ENCODE measurements around the gene COPG2.
A peak's percentile ranks its signal among the peaks of the same experiment; 100 is the strongest.
"Not testable (repeated sequence)": the region's sequence is repeated elsewhere in the genome, so short reads cannot be mapped to it uniquely, and the experiment has no call there.

The COPG2 gene, protein sequence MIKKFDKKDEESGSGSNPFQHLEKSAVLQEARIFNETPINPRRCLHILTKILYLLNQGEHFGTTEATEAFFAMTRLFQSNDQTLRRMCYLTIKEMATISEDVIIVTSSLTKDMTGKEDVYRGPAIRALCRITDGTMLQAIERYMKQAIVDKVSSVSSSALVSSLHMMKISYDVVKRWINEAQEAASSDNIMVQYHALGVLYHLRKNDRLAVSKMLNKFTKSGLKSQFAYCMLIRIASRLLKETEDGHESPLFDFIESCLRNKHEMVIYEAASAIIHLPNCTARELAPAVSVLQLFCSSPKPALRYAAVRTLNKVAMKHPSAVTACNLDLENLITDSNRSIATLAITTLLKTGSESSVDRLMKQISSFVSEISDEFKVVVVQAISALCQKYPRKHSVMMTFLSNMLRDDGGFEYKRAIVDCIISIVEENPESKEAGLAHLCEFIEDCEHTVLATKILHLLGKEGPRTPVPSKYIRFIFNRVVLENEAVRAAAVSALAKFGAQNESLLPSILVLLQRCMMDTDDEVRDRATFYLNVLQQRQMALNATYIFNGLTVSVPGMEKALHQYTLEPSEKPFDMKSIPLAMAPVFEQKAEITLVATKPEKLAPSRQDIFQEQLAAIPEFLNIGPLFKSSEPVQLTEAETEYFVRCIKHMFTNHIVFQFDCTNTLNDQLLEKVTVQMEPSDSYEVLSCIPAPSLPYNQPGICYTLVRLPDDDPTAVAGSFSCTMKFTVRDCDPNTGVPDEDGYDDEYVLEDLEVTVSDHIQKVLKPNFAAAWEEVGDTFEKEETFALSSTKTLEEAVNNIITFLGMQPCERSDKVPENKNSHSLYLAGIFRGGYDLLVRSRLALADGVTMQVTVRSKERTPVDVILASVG

DNA sequence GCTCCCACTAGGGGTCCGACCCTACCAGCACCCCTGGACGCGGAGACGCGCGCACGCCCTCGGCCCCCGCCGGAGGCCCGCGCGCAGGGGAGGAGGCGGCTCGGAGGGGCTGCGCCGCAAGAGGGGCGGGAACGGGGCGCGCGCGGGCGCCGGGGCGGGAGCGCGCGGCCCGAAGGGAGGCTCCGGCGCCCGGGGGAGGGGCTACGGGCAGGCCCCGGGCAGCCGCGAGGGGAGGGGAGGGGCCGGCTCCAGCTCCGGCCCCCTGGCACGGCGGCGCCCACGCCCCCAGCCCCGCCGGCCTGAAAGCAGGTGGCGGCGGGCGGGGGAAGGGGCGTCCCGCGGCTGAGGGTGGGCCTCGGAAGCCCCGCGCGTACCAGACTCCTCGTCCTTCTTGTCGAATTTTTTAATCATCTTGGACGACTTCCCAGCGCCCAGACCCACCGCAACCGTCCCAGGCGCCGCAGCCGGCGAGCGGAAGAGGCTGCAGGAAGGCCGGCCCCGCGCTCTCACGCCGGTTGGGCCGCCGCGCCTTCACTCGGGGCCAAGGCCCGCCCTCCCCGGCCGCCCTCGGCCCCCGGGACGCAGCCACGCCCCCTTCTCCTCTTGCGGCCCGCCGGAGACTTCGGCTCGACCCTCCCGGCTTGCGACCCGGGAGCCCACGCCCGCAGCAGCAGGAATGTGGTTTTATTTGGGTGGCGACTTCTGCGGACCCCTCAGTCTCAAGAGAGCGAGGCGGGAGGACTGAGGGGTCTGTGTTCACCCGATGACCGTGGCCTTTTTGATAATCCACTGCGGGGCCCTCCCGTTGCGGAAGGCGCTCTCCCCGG is at the start of gene COPG2:
Gene COPG2, minus strand, starts transcription at position 491 of the 827 bp plus-strand sequence. Its CDS starts 80 bp downstream, at position 411.
- Histone ChIP-seq H3K4me3 (peak within 1 kb of the TSS; percentile 62), H3K4me1 (peaks cover 7% of the 10 kb centered on the region), H3K36me3 (replicated peaks) (no peaks in the 10 kb centered on the region; the same call in 1 of the 2 replicates), H3K9me3 (no peaks in the 10 kb centered on the region), H3K27me3 (ENCODE audit: low read depth) (no peaks in the 10 kb centered on the region)
- in situ Hi-C loops (cut with MboI; ENCODE audit: low sequenced_read_pairs) = no loop called here
- DNase-seq (ENCODE audit: low spot score in 2 of 2) = peak; percentile 82 to 90

DNA sequence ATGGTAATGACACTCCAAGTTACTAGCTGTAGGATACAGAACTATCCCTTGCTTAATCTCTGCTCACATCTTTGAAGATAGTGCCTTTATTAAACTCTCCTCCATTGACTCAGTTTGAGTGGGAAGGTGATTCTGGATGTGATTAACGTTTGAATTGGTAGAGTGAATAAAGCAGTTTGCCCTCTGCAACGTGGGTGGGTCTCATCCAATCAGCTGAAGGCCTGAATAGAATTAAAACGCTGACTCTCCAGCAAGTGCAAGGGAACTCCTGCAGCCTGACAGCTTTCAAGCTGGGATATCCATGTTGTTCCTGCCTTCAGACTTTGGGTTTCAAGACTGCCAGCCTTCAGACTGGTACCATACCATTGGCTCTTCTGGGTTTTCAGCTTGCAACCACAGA is 43.9 kb upstream of the COPG2 start:
- in situ Hi-C loops (cut with MboI; ENCODE audit: low sequenced_read_pairs) = no loop called here
- Histone ChIP-seq H3K36me3 (replicated peaks) (no peaks in the 10 kb centered on the region), H3K4me3 (no peak overlapping the region), H3K9me3 (no peaks in the 10 kb centered on the region), H3K4me1 (no peaks in the 10 kb centered on the region), H3K27me3 (ENCODE audit: low read depth) (0 out of 2 replicates have a peak, but pooled peaks cover 6% of the 10 kb centered on the region)
- no peak for DNase-seq (ENCODE audit: low spot score in 2 of 2)

DNA sequence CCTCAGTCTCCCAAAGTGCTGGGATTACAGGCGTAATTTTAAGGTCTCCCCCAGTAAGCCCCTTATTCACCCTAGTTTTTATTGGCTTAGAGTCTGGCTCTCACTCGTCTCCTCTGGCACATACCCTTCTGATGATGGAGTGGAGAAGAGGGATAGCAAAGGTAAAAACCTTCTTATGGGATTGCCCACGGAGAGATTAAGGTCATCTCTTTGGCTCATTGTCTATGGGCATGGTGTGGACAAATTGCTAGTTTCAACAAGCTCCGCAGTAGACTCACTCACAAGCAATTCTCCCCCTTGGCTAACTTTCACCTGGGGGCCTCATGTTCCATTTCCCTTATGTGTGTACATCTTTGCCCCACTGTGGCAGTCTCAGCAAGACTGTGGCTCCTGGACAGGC is 40.2 kb upstream of the COPG2 start:
- Histone ChIP-seq H3K36me3 (replicated peaks) (no peaks in the 10 kb centered on the region), H3K4me1 (no peaks in the 10 kb centered on the region), H3K27me3 (ENCODE audit: low read depth) (0 out of 2 replicates have a peak, but pooled peaks cover 2% of the 10 kb centered on the region), H3K9me3 (no peaks in the 10 kb centered on the region), H3K4me3 (no peak overlapping the region)
- DNase-seq (ENCODE audit: low spot score in 2 of 2) = no peak
- in situ Hi-C loops (cut with MboI; ENCODE audit: low sequenced_read_pairs) = no loop called here

DNA sequence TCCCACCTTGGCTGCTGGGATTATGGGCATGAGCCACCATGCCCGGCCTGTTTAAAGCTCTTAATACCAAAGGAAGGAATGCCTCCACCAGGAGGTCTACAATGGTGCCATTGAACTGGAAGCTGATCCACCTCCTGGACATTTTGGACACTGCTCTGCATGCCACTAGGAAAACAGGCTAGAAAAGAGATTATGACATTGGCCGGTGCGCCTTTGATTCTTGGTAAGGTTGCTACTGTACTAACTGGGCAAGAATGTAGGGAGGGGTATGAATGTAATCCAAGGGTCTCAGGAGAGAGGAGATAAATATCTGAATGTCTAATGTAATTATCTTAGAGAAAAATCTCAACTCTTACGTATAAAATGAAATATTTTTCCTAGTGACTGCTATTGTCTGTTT is 39.5 kb upstream of the COPG2 start:
- no peaks in the 10 kb centered on the region for H3K36me3 ChIP-seq (replicated peaks)
- H3K4me3 ChIP-seq = no peak overlapping the region
- 0 out of 2 replicates have a peak, but pooled peaks cover 2% of the 10 kb centered on the region for H3K27me3 ChIP-seq (ENCODE audit: low read depth)
- H3K9me3 ChIP-seq = no peaks in the 10 kb centered on the region
- no peak for DNase-seq (ENCODE audit: low spot score in 2 of 2)
- H3K4me1 ChIP-seq = no peaks in the 10 kb centered on the region
- in situ Hi-C loops (cut with MboI; ENCODE audit: low sequenced_read_pairs) = no loop called here

DNA sequence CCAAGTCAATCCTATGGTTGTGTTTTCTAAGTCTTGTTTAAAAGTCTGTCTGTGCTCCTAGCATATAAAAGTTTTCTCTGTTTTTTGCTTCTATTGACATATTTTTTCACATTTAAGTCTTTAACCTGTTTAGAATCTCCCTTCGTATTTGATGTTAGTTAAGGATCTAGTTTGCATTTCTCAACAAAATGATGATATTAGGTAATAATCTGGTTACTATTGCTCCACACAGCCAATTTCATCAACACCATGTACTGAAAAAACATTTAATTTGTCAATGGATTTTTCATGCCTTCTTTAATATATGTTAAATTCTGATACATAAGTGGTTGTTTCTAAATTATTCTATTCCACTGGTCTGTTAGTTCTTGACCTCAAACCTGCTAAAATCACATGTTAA is 35.3 kb upstream of the COPG2 start:
- H3K4me1 ChIP-seq = no peaks in the 10 kb centered on the region
- in situ Hi-C loops (cut with MboI; ENCODE audit: low sequenced_read_pairs) = no loop called here
- H3K27me3 ChIP-seq (ENCODE audit: low read depth) = no peaks in the 10 kb centered on the region
- no peaks in the 10 kb centered on the region for H3K36me3 ChIP-seq (replicated peaks)
- no peak overlapping the region for H3K4me3 ChIP-seq
- DNase-seq (ENCODE audit: low spot score in 2 of 2) = no peak
- H3K9me3 ChIP-seq = no peaks in the 10 kb centered on the region

DNA sequence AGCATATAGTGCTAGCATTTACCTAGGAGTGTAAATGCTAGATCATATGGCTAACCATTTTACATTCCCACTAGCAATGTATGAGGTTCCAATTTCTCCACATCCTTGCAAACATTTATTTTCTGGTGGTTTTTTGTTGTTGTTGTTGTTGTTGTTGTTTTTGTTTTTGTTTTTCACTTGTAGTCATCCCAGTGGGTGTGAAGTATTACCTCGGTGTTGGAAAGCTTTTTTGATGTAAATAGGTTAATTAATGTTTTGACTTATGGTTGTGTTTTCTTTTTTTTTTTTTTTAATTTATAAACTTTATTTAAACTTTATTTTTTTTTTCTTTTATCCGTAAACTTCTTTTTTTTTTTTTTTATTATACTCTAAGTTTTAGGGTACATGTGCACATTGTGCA is 33.1 kb upstream of the COPG2 start:
- H3K9me3 ChIP-seq = no peaks in the 10 kb centered on the region
- H3K36me3 ChIP-seq (replicated peaks) = no peaks in the 10 kb centered on the region
- no peaks in the 10 kb centered on the region for H3K27me3 ChIP-seq (ENCODE audit: low read depth)
- no peaks in the 10 kb centered on the region for H3K4me1 ChIP-seq
- DNase-seq (ENCODE audit: low spot score in 2 of 2) = no peak
- no peak overlapping the region for H3K4me3 ChIP-seq
- in situ Hi-C loops (cut with MboI; ENCODE audit: low sequenced_read_pairs) = no loop called here

DNA sequence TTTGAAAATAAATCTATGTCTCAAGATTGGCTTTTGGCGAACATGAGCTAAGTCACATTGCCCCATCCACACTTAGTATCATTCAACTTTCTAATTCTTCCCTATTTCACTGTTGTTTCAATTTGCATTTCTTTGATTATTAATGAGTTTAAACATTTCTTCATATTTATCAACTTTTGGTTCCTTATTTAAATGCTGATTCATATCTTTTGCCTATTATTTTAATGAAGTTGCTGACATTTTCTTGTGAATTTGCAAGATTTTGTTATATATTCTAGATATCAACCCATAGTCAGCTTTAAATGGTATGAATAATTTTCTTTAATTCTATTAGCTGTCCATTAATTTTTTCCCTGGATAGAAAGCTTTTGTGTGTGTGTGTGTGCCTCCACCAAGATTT is 32.2 kb upstream of the COPG2 start:
- no peaks in the 10 kb centered on the region for H3K27me3 ChIP-seq (ENCODE audit: low read depth)
- in situ Hi-C loops (cut with MboI; ENCODE audit: low sequenced_read_pairs) = no loop called here
- H3K9me3 ChIP-seq = no peaks in the 10 kb centered on the region
- no peaks in the 10 kb centered on the region for H3K4me1 ChIP-seq
- H3K4me3 ChIP-seq = no peak overlapping the region
- no peak for DNase-seq (ENCODE audit: low spot score in 2 of 2)
- no peaks in the 10 kb centered on the region for H3K36me3 ChIP-seq (replicated peaks)

DNA sequence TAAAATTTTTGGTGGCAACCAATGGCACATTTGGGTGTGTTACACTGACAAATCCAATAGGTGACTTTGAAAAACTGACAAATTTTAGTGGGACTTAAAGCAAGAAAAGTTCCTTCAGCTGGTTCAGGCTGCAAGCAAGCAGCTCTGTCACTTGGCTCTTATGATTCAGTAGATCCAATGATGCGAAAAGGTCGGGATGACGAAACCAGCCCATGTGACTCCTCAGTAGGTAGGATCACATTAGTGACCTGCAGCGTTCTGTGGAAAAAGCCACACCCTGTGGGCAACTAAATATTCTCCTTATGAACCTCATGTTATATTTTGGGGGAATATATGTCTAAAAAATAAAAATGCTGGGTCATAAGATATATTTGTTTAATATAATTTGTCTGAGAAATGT is 31.1 kb upstream of the COPG2 start:
- Histone ChIP-seq H3K4me1 (no peaks in the 10 kb centered on the region), H3K4me3 (no peak overlapping the region), H3K27me3 (ENCODE audit: low read depth) (no peaks in the 10 kb centered on the region), H3K36me3 (replicated peaks) (no peaks in the 10 kb centered on the region), H3K9me3 (no peaks in the 10 kb centered on the region)
- DNase-seq (ENCODE audit: low spot score in 2 of 2) = no peak
- in situ Hi-C loops (cut with MboI; ENCODE audit: low sequenced_read_pairs) = no loop called here

DNA sequence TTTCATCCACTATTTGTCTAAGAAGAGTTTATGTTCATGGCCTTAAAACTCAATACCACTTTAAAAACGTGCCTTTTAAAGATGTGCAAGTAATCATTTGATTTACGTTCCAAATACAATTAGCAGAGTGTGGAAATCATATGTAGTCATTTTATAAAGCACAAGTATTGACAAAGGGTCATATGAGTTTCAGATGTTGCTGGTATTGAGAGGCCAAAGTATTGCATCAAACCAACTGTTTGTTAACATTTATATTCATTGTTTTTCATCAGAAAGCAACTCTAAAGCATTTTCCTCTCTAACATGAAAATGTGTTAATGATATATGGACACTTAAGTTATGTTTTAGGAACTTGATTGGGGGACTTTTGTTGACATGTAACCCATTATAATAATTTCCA is 29.3 kb upstream of the COPG2 start:
- H3K27me3 ChIP-seq (ENCODE audit: low read depth) = no peaks in the 10 kb centered on the region
- in situ Hi-C loops (cut with MboI; ENCODE audit: low sequenced_read_pairs) = no loop called here
- H3K36me3 ChIP-seq (replicated peaks) = no peaks in the 10 kb centered on the region
- no peaks in the 10 kb centered on the region; the same call in 1 of the 2 replicates for H3K9me3 ChIP-seq
- DNase-seq (ENCODE audit: low spot score in 2 of 2) = no peak
- no peaks in the 10 kb centered on the region for H3K4me1 ChIP-seq
- no peak overlapping the region for H3K4me3 ChIP-seq

DNA sequence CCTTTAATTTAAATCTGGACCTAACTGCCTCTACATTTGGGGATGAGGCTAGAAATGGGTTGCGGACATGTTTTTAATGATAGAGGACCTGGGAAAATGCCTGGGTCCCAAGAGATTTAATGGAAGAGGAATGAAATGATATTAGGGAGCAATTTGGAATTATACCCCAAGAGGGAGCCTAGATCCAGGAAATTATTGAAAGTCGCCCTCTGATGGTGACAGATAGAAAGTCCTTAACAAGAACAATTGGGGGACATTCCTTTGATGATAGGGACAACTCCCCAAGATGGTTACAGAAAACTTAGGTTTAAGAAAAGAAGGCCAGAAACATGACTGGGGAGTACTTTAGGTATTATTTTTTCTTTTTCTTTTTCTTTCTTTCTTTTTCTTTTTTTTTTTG is 27.3 kb upstream of the COPG2 start:
- in situ Hi-C loops (cut with MboI; ENCODE audit: low sequenced_read_pairs) = no loop called here
- no peaks in the 10 kb centered on the region for H3K36me3 ChIP-seq (replicated peaks)
- no peaks in the 10 kb centered on the region; the same call in 1 of the 2 replicates for H3K9me3 ChIP-seq
- no peaks in the 10 kb centered on the region for H3K4me1 ChIP-seq
- H3K4me3 ChIP-seq = no peak overlapping the region
- no peak for DNase-seq (ENCODE audit: low spot score in 2 of 2)
- no peaks in the 10 kb centered on the region for H3K27me3 ChIP-seq (ENCODE audit: low read depth)

DNA sequence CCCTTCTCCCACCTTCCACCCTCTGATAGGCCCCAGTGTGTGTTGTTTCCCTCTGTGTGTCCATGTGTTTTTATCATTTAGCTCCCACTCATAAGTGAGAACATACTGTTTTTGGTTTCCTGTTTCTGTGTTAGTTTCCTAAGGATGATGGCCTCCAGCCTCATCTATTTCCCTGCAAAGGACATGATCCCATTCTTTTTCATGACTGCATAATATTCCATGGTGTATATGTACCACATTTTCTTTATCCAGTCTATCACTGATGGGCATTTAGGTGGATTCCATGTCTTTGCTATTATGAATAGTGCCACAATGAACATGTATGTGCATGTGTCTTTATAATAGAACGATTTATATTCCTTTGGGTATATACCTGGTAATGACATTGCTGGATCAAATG is 23.8 kb upstream of the COPG2 start:
- in situ Hi-C loops (cut with MboI; ENCODE audit: low sequenced_read_pairs); H3K27me3 ChIP-seq (ENCODE audit: low read depth); DNase-seq (ENCODE audit: low spot score in 2 of 2); H3K9me3 ChIP-seq; H3K36me3 ChIP-seq (replicated peaks); H3K4me1 ChIP-seq; H3K4me3 ChIP-seq: not testable (repeated sequence)

DNA sequence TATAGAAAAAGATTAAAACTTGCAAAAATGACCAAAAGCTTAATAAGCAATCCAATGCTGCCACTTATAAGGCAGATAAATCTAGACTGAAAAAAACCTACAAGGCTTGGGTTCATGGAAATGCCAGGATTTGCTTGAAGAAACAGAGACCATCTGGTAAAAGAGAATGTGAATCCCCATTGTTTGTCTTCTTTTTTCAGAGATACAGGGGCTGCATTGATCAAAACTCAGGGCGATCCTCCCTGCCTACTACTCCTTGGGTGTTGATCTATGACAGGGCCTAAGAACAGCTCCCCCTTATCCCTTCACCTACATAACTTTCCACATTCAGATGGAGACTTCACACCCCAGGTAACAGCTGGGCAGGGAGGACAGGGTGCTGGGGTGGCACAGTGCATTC is 21.1 kb upstream of the COPG2 start:
- H3K36me3 ChIP-seq (replicated peaks) = no peaks in the 10 kb centered on the region
- no peaks in the 10 kb centered on the region for H3K4me1 ChIP-seq
- no peaks in the 10 kb centered on the region; the same call in 1 of the 2 replicates for H3K9me3 ChIP-seq
- no peak for DNase-seq (ENCODE audit: low spot score in 2 of 2)
- no peak overlapping the region for H3K4me3 ChIP-seq
- no peaks in the 10 kb centered on the region; the same call in 1 of the 2 replicates for H3K27me3 ChIP-seq (ENCODE audit: low read depth)
- in situ Hi-C loops (cut with MboI; ENCODE audit: low sequenced_read_pairs) = no loop called here

DNA sequence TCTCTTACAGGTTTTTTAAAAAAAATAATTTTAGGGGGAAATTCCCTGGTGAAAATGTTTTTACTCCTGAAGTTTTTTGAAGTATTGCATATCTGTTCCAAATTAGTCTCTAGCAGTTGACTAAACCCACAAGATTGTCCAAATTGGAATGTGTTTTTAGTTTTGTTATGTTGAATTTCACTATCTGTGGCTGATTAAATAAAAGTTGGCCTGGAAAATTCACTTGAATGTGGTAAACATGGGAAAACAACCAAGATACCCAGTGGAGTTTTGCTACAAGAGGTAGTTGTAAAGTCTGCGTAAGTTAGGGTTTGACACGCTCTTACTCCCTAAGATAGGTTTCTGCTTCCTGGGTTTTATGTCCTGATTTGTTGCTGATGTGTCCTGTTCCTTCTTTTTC is 14.5 kb upstream of the COPG2 start:
- H3K4me1 ChIP-seq = no peaks in the 10 kb centered on the region
- in situ Hi-C loops (cut with MboI; ENCODE audit: low sequenced_read_pairs) = no loop called here
- H3K27me3 ChIP-seq (ENCODE audit: low read depth) = peaks cover 7% of the 10 kb centered on the region
- no peaks in the 10 kb centered on the region for H3K9me3 ChIP-seq
- no peak for DNase-seq (ENCODE audit: low spot score in 2 of 2)
- no peaks in the 10 kb centered on the region for H3K36me3 ChIP-seq (replicated peaks)
- H3K4me3 ChIP-seq = no peak overlapping the region

All from HAP-1 (cell line).